ENCODE measurements around the gene MAGEB6.
"Not testable (repeated sequence)": the region's sequence is repeated elsewhere in the genome, so short reads cannot be mapped to it uniquely, and the experiment has no call there.

MAGEB6 gene, protein sequence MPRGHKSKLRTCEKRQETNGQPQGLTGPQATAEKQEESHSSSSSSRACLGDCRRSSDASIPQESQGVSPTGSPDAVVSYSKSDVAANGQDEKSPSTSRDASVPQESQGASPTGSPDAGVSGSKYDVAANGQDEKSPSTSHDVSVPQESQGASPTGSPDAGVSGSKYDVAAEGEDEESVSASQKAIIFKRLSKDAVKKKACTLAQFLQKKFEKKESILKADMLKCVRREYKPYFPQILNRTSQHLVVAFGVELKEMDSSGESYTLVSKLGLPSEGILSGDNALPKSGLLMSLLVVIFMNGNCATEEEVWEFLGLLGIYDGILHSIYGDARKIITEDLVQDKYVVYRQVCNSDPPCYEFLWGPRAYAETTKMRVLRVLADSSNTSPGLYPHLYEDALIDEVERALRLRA

DNA sequence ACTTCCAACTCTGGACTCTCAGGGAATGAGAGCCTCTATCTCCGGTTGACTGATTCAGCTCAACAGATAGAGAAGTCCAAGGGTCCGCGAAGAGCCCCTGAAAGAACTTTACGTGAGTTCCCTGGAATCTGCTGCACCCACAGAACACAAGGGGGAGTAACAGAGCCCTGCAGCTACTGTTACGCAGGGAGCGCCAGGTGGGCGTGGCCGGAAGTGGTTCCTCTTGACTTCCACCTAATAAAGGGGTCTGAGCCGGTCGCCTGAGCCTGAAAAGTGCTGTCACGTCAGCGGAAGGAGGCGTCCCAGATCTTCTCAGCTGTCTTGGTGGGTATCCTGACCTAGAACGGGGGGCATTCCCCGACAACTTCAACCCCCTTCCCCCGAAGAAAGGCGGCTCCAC, at the start of gene MAGEB6:
Gene MAGEB6, plus strand, starts transcription at position 237 of the 400 bp plus-strand sequence. CDS start 1,407 bp downstream, outside the sequence.
- no peak for DNase-seq

DNA sequence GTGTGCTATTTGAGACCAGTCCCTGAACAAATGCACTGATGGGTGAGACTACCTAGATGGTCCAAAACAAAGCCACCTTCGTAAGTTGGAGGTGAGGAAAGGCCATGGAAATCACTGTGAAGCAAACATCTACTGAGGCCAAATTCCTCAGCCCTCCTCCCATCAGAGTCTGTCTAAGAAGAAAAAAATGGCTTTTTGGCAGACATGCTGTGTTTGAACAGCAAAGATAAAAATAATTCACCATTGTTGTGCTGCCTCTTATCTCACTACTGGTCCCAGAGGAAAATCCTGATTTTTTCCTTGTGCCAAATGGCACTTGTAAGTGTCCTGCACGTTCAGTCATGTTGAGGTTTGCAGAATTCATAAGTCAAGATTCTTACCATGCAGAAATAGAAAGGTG, 46.2 kb upstream of the MAGEB6 start:
- no peak for DNase-seq

DNA sequence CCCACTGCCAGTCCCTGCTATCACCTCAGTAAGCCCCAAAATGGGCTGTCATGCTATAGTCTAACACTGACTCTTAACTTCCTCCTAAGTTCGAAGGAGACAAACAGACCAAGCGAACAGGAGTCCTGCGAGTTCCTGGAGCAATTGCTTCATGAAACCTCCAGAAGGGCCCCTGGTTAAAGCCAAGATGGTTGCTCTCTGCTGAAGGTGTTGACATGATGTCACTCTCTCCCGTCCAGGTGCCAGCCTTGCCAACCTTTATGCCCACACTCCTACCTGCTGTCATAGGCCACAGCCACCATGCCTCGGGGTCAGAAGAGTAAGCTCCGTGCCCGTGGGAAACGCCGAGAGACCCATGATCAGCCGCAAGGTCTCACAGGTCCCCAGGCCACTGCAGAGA, 31.9 kb upstream of the MAGEB6 start, which contains the start of gene MAGEB6B:
Gene MAGEB6B, plus strand, starts transcription at position 301 of the 400 bp plus-strand sequence. Its CDS starts 0 bp downstream, at position 301.
- no peak for DNase-seq

DNA sequence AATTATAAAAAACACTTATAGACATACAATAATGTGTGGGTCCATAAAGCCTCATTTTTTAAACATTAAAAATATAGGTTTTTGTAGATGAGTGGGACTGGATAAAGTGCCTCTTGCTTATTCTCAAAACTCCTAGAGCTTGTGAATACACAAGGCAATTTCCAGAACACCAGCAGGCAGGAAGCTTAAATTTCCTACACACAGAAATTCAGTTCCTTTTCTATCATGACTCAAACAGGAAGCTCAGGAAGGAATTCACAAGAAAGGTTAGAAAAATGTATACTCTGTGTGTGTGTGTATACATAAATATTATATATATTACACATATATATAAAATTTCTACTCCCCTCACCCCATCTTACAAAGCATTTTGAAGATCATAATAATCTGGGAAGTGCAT, 11.3 kb downstream of the MAGEB6 start:
- no peak for DNase-seq

DNA sequence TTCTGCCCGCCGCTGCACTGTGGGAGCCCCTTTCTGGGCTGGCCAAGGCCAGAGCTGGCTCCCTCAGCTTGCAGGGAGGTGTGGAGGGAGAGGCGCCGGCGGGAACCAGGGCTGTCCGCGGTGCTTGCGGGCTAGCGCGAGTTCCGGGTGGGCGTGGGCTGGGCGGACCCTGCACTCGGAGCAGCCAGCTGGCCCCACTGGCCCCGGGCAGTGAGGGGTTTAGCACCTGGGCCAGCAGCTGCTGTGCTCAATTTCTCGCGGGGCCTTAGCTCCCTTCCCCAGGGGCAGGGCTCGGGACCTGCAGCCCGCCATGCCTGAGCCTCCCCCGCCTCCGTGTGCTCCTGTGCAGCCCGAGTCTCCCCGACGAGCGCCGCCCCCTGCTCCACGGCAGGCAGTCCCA, 12.5 kb downstream of the MAGEB6 start:
- not testable (repeated sequence) for DNase-seq

DNA sequence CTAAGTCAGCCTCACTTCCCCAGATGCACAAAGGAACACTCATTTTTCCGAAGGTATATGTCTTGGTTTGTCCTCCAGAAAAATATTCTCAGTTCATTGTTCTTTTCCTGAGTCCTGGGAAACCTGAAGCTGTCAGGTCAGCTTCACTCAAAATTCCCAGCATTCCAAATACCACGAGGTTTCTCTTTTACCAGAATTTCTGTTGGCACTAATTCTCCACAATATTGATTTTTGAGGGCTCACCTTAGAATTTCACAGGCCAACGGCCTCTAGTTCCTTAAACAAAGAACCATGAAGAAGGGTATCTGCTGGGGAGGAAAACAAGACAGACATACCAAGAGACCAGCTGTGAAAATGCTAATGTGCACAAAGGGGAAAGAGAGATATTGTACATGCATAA, 15.8 kb downstream of the MAGEB6 start:
- no peak for DNase-seq

DNA sequence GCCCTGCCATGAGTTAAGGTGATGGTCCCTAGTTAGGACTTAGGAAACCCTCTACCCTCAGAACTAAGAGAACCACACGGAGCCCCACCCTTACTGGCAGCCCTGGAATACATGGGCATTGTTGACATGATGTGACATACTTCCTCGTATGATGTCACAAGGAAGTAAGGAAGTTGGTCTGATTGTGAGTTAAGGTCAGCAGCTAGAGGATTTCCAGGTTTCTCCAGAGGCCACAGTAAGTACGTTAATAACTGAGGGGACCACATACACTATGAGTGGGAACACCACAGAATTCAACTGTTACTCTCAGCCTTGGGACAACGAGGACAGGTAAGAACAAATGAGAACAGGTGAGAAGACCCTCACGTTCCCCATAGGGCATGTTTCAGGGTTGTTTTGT, 23.6 kb downstream of the MAGEB6 start, which contains the start of gene MAGEB5:
Gene MAGEB5, plus strand, starts transcription at position 301 of the 400 bp plus-strand sequence. CDS start 1,133 bp downstream, outside the sequence.
- DNase-seq, result no peak

DNA sequence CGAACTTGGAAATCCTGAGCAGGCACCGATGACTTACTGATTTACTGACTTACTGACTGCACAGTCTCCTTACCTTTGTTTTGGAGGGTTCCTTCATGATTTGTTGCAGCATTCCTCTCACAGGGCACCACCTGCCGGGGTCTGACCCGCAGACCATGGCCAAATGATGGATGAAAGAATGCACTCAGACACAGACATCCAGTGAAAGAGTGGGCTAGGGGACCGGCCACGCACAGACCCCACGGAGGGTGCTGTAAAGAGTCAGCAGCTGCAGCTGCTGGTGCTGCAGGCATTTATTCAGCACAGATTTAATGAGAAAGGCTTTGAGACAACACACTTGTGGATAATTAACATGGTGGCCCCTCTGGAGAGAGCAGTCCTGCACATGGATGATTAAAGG, 27.1 kb downstream of the MAGEB6 start:
- DNase-seq, result no peak

DNA sequence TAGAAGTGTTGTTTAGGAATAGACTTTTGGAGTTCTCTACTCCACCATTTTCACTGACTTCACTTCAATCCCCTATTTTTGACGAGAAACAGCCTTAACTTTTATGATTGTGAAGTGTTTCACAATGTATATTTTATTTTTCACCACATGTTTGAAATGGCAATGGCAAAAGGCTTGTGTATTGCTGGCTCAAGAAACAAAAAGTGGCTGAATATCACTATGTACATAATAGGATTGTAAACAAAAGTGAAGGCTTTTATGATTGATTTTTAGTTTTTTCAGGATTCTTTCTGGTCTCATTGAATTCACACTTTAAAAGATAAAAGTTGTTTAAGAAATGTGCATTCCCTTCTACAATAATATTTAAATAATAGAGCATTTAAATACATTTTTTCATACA, 41.9 kb downstream of the MAGEB6 start:
- DNase-seq, result no peak

All from activated CD4-positive, alpha-beta T cell treated with anti-CD3 and anti-CD28 coated beads for 1 hour (primary cell).